GM19455 (cell line): ENCODE data around the gene DDX31.

Experiments used
- ATAC-seq: cut with Tn5 transposase; IDR thresholded peaks from one replicate; pipeline ENCODE4 v1.9.1; 2021; ENCODE audit not compliant: unreplicated experiment

The DDX31 gene

DNA sequence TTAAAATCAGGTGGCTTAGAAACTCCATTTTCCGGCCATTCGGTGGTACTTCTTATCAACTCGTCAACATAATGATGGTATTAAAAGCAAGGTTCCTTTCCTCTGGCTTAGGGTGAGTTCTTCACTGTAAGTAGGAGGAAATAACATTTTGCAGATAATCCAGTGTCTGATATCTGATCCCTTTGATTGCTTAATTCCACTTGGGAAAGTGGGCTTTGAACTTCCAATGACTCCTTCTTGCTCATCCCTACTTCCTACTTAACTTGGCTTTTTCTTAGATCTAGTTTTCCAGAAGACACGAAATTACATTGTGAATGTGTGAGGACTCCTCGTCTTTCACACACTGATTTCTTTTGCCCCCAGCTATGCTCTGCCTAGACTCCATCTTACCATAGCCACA is 31.5 kb downstream of the DDX31 start:
- no peak for ATAC-seq

DNA sequence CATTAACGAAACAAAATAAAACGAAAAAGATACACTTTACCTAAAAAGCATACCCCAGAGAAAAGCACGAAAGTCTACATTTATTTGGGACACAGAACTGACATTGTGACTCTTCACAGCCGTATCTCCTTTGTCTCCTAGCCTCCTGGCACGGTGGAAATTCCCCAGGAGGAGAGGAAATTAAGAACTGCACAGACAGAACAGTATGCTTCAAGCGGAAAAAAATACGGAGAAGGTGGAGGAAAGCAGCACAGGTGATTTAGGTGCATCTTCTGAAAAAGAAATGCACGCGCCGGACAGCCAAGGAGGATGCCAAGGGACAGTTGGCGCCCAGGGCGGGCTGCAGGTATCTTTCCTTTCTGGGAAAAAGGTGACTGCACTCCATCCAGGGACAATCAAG is 32.0 kb downstream of the DDX31 start:
- no peak for ATAC-seq

DNA sequence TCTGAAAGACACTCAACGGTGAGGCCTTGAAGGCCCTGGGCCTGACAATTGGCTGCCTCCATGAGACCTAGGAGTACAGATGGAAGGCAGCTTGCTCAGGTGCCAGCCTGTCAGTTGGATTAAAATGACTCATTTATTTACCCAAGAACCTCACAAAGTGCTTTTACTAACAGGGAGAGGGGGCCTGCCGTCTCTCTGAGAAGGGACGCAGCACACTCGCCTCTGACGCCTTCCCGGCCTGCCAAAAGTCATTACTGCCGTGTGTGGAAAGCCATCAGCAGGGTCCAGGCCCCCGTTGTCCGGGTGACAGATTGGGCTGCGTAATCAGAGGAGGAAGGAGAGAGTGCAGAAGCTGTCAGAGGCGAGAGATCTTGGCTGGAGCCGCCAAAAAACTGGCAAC is 32.4 kb downstream of the DDX31 start:
- ATAC-seq: no peak

DNA sequence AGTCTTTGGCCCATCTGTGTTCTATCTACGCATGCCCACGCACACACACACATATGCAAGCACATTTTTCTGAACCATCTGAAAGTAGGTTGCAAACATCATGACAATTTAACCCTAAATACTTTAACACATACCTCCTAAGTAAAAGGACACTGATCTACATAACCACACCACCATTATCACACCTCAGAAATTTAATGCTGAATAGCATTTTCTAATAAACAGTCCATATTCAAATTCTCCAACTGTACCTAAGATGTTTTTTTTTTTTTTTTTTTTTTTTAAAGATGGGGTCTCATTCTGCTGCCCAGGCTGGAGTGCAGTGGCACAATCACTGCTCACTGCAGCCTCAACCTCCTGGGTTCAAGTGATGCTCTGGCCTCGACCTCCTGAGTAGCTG is 35.5 kb downstream of the DDX31 start:
- ATAC-seq: no peak

DNA sequence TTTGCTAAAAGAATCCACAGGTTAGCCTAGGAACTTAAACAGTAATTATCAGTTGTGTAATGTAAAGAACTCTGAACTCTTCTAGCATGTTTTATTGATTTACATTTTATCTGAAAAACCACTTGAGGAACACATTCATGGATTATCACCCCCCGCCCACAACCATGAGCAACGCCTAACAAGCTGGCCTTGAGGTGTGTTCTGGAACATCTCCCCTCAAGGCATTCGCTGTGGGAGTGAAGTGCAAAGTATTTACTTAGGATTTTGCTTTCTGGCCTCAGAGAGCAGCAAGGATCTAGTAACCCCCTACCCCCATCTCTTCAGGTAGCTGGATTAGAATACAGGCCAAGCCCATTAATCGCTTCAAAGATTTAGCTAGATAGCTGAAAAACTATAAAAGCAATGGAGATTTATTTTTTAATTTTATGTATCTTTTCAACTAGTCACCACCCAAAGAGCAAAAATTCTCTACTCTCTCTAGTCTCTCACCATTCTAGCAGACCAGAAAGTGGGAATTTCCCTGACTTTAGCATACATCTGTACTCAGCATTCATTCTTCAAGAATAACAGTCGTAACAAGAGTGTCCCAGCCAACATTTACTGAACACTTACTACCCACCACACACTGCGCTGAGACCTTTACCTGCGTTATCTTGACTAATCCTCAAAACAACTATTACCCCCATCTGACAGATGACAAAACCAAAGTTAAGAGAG is 37.2 kb downstream of the DDX31 start:
- no peak for ATAC-seq

DNA sequence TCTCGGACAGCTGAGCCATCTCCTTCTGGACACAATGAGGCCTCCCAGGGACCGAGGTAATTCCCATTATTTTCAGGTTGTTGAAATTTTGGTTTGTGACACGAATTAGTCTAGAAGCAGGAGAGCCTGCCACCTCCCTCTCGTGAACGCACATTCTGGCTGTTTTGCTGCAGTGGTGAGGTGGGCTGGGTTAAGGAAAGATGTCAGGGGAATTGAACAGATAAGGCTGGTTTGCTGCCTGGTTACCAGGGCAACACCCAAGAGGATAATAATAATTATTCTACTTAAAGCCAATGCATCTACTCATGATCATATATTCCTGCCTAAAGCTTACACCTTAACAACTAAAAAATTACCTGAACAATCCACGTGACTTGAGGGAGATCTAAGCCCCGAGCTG is 38.1 kb downstream of the DDX31 start:
- no peak for ATAC-seq

DNA sequence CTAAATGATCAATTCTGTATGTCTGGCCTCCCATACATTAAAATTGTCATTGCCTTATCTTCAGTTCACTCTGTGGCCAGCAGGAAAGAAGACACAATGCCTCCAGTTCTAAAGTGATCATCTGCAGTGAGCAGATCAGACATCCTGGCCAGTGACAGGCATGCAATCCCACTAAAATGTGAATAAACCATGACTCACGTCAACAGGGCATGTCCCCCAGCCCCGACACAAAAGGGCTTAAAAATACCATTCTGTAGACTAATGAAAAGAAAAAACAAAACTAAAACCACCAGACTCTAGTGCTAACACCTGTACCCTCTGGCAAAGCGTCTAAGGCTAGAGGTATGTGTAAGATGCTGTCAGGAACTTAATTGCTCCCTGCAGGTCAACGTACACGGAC is 38.5 kb downstream of the DDX31 start:
- ATAC-seq: no peak

DNA sequence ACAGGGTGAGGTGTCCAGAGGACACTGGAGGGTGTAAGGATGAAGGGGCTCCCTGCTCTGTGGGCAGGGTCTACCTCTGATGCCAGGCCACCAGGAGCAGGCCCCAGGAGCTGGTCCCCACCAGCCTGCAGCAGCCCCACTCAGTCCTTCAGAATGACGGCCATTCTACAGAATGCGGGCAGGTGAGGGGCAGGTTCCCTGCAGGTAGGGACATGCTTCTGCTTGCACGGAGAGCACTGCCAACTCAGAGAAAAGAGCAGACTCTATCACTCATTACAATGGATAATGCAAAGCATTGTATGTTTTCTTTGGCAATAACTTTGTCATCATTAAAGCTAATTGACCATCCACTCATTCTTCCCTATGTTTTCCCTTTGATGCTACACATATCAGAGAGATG is 39.0 kb downstream of the DDX31 start:
- no peak for ATAC-seq

DNA sequence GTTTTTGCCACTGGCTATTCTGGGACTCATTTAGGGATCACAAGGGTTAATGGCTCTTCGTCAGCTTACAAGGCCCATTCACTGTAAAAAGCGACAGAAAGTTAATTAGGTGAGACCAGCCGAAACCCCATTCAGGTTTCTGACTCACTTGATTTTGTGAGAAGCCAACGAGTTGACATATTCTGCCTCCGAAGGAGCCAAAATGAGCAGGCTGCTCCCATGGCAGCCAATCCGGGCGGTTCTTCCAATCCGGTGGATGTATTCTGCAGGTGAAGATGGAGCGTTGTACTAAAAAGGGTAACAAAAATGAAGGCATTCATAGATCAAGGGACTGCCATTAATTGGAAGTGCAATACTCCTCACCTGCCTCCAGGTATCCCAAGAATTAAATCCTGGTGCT is 39.7 kb downstream of the DDX31 start:
- no peak for ATAC-seq

DNA sequence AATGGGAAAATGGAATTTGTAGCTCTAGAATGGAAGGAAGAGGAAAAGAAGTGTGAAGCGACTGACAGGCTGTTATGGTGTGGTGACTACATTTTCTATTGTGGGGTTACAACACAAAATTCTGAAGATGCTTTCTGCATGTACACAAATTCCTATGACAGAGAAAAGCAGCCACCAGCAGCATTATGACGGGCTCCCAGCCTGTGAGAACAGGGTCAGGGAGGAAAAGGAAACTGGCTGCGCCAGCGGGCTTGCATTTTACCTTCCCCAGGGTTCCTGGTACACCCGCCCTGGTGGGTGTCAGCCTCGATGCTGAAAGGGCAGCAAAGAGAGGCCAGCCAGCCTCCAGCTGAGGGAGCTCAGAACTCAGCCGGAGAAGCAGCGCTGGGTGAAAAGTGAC is 41.0 kb downstream of the DDX31 start:
- no peak for ATAC-seq

DNA sequence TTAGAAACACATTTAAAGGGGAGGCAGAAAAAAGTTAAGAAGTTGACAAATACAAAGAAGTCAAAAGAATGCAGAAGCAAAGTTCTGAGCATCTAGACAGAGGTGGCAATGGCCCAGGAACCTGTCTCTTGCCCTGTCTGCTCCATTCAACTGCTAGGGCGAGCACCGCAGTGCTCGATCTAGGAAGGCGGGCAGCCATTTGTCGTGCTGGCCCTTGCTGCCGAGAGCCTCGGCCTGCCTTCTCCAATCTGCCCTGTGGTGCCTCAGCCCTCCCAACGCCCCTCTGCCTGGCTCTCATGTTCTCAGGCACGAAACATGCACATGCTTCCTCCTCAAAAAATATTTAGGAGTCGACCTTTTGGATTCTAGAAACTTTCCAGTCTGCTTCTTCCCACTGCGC is 42.2 kb downstream of the DDX31 start:
- no peak for ATAC-seq

DNA sequence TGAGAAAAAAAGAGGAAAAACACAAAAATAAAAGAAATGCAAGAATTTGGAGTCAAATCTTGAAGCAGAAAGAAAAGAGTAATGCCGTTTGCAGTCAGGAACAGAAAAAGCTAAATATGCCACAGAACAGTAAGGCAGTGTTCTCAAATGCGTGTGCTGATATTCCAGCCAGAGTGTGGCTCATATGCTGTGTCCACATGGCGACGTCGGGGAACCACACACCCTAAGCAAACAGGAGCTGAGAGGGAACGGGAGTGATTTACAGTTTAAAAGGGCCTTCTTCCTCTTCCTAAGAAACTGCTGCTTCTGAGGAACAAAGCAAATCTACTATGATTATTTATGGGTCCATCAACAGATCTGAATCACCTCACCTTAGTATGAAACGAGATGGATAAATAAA is 42.7 kb downstream of the DDX31 start:
- no peak for ATAC-seq

DNA sequence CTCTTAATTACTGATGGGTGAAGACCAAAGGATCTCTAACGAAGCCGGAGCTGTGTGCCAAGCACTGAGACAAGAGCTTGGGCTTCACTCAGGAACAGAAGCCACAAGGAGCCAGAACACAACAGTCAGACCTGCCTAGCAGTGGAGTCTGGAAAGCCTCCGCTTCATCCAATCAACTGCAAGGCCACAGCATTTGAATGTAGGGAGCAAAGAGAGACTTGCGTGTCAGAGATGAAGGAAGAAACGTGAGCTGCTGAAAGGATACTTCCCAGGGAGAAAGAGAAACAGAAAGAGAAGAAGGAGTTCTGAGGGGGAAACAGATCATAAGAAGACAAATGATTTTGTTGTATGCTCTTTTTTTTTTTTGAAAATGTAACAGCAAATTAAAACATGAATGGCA is 43.5 kb downstream of the DDX31 start:
- no peak for ATAC-seq

DNA sequence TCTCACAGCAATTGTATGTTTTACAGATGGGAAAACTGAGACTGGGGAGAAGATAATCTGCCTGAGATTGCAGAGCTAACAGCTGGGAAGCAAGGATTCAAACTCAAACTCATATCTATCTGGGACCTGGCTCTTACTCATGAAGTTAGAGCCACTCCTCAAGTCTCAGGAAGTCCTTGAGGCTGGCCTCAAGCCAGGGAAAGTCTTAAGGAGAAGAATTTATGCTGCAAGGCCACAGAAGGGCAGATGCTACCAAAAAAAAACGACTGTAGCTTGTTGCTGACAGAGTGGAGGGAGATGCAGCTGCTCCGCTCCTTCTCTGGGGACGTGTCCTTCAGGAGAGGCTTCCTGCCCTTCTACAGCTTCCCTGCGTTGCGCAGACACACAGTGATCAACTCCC is 47.6 kb downstream of the DDX31 start:
- no peak for ATAC-seq

DNA sequence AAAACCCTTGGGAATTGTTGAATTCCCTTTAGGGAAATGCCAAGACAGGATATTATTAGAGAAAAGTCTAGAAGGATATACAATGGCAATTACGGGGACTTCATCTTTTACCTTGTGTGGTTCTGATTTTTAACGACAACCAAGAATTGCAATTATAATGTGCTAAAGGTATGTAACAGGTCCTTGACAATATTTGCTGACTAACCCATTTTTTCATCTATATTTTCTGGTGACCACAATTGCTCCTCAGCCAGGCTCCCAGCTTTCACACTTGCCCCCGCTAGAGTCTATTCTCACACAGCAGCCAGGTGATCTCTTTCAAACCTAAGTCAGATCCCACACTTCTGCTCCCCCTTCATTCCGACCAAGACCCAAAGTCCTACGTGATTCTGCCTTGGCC is 53.1 kb downstream of the DDX31 start:
- no peak for ATAC-seq

DNA sequence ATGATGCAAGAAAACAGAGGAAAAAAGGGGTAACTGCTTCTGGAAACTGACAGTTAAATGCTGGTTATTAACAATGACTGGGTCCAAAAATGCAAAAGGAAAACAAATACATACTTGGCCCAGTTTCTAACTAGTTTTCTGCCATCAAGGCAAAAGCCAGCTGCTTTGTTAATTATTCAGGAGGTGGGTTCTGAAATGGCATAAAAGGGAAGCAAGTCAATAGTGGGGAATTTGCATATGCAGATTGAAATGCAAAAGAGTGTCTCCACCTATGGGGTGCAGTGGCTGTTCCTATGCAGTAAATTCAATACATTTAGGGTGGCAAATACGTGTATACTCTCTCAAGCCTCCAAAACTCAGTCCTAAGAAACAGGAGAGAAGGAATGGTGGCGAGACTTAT is 54.0 kb downstream of the DDX31 start:
- ATAC-seq: no peak

DNA sequence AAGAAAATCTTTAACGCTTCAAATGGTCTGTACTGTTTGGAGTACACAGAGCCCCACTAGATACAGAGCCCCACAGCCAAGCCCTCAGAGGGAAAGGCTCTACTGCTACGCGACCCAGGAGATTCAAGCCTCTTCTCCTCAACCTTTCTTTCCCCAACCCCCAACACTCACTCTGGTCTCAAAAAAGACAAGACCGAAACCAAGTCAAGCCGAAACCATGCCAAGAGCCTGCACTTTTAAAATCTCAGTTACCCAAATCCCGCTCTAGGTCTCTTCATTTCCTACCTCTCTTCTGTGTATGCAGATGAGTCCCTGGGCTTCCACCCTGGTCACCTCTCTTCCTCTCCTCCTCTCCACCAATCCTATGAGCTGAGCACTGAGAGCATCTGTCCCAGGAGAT is 55.5 kb downstream of the DDX31 start:
- no peak for ATAC-seq

DNA sequence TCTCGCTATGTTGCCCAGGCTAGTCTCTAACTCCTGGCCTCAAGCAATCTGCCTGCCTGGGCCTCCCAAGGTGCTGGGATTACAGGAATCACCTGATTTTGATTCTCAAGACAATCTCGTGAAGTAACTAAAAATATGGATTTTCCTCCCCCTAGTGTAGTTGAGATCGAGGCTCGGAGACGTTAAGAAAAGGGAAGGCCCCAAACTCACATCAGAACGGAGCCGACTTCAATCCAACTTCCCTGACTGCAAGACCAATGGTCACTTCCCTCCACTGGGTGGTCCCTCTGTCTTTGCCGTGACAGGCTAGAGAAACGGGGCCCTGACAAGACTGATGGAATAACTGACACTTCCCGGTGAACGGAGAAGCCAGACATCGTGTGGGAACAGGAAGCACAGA is 59.1 kb downstream of the DDX31 start:
- ATAC-seq: no peak

DNA sequence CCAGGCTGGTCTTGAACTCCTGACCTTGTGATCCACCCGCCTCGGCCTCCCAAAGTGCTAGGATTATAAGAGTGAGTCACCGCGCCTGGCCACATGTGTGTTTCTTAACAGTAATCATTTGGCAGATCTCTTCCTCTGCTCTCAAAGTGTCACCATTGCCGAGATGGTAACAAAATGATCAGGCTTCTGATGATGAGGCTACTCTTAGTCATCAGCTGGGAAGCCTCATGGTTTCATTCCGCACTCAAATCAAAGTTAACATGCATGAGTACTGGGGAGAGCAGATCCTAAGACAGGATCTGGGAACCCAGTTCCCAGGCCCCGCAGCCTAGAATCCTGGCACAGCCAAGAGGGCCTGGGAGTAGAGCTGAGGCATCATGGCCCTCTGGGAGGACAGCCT is 60.0 kb downstream of the DDX31 start:
- no peak for ATAC-seq

DNA sequence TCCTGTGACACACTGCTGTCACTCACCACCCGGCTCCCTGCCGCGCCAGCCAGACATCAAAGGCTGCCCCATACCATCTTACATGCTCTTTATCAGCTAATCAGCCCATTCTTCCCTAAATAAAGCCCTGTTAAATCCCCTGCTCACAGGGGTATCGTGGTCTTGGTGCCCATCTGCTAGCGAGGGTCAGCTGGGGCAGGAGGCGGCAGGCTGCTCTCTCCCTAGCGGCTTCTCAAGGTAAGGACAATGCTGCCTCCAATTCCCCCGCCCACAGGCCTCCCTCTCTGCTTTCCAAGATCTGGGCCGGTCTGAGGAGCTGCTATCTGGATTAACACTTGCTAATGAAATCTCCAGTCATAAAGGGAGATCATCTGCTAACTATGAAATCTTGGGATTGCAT is 60.6 kb downstream of the DDX31 start:
- no peak for ATAC-seq

DNA sequence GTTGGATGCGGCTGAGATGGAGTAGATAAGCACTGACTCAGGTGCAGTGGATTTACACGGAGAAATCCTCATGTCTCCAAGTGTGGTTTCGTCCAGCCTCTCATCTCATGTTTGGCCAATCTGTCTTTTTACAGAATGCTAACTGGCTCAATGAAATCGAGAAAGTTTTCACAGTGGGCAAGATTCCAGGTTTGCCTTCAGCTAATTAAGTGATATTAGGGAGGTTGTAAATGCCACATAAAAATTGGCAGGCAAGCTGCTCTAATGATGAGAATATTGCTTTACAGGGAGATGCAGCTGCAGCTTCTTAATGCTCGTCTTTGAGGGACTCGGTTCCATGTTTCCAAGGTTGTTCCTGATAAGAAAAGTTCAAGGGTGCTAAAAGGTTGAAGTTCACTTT is 63.7 kb downstream of the DDX31 start:
- ATAC-seq: no peak

DNA sequence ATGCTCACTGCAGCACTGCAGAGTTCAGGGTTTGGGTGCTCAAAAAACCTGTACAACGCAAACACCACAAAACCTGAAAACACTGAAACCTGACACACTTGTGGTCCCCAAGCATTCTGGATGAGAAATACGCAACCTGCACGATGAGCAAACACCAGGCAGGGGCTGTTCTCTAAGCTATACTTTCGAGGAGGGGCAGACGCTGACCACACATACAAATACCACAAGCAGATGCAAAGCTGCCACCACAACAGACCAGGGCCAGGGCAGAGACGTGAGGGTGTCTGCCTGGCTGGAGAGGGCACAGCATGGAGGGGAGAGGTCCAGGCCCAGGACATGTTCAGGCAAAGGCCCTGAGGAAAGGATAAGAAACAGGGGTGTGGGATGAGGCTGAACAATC is 64.4 kb downstream of the DDX31 start:
- ATAC-seq: no peak

DNA sequence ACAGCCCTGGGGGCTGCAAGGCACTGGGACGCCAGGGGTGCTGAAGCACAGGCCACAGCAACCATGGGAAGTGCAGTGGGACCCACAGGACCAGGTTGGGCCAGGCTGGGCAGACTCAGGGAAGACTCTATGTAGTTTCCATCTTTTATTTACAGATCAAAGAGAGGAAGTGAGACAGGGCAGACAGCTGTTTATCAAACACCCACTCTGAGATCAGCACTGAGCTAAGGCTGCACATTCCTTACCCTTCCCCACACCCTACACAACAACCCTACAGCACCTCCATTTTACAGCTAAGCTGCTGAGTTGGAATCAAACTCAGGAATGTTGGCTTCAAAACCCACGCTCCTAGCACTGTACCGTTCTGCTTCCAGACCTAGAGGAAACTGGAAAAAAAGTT is 67.6 kb downstream of the DDX31 start:
- ATAC-seq: no peak
